HEK293 (cell line): ENCODE measurements around the gene ZCCHC2.

ENCODE experiments used
- CTCF ChIA-PET: fragments of 350-600 bp; formaldehyde crosslinking; extraction: SDS; loops from one replicate; lab custom pipeline; 2021; ENCODE audit warnings: antibody characterized with exemption; lab: Yijun Ruan, JAX
- POLR2A ChIA-PET: fragments of 300-600 bp; formaldehyde crosslinking; extraction: SDS; loops from one replicate; lab custom pipeline; 2020; ENCODE audit warnings: antibody characterized with exemption, inconsistent platforms; lab: Yijun Ruan, JAX
- H3K27ac ChIP-seq: fragments of 200-500 bp; sonication (Bioruptor generic); 2 replicates; pipeline ENCODE4 v1.5.1; 2014; ENCODE audit warnings: low read depth, low read length, control low read depth, inconsistent platforms; ENCODE audit errors: extremely low read depth
- H3K36me3 ChIP-seq, 2 experiments: fragments of 200-500 bp in 1 of 2; sonication (Bioruptor generic) in 1 of 2; 1 replicate in 1 of 2; 2 replicates in 1 of 2; pipeline ENCODE4 v1.5.1; 2014 to 2017; ENCODE audit warnings: inconsistent platforms in 2 of 2, low read length in 2 of 2; ENCODE audit not compliant: control insufficient read depth in 2 of 2, insufficient read depth in 1 of 2
- H3K4me1 ChIP-seq: fragments of 200-500 bp; sonication (Bioruptor generic); 2 replicates; pipeline ENCODE4 v1.5.1; 2014; ENCODE audit warnings: mild to moderate bottlenecking, low read length, inconsistent platforms; ENCODE audit not compliant: control insufficient read depth, insufficient read depth
- H3K4me3 ChIP-seq: 2 replicates; pipeline ENCODE4 v1.5.1; 2011; ENCODE audit warnings: low read depth, mild to moderate bottlenecking, control low read depth, low read length, moderate library complexity
- H3K9me3 ChIP-seq: fragments of 200-500 bp; sonication (Bioruptor generic); 2 replicates; pipeline ENCODE4 v1.5.1; 2014; ENCODE audit warnings: low read depth, low read length, inconsistent platforms; ENCODE audit not compliant: control insufficient read depth, insufficient read depth
- ATF2 ChIP-seq: fragments of 450-650 bp; formaldehyde crosslinking; IDR thresholded peaks from 2 replicates; pipeline ENCODE4 v1.5.1; 2016; ENCODE audit warnings: missing biosample characterization, missing genetic modification characterization, low read depth
- CTCF ChIP-seq: fragments of 450-650 bp; formaldehyde crosslinking; IDR thresholded peaks from 2 replicates; pipeline ENCODE4 v1.5.1; 2016; ENCODE audit warnings: missing biosample characterization, missing genetic modification characterization
- GLI2 ChIP-seq: fragments of 450-650 bp; formaldehyde crosslinking; IDR thresholded peaks from 2 replicates; pipeline ENCODE4; 2017; ENCODE audit warnings: missing biosample characterization, missing genetic modification characterization, low read depth, borderline replicate concordance
- HIC1 ChIP-seq: fragments of 450-650 bp; formaldehyde crosslinking; IDR thresholded peaks from 2 replicates; pipeline ENCODE4 v1.5.1; 2016; ENCODE audit warnings: missing biosample characterization, missing genetic modification characterization
- HOXD13 ChIP-seq: sonication (generic); formaldehyde crosslinking; IDR thresholded peaks from 2 replicates; pipeline ENCODE4 v1.8.0; 2022; ENCODE audit warnings: missing genetic modification reagents, borderline replicate concordance
- IKZF3 ChIP-seq: fragments of 450-650 bp; IDR thresholded peaks from 2 replicates; pipeline ENCODE4 v1.5.0; 2018; ENCODE audit warnings: missing biosample characterization, mild to moderate bottlenecking, missing genetic modification characterization, moderate library complexity
- KLF7 ChIP-seq: fragments of 450-650 bp; formaldehyde crosslinking; IDR thresholded peaks from 2 replicates; pipeline ENCODE4 v1.5.1; 2016; ENCODE audit warnings: missing biosample characterization, missing genetic modification characterization, borderline replicate concordance
- SCRT2 ChIP-seq: fragments of 450-650 bp; formaldehyde crosslinking; IDR thresholded peaks from 2 replicates; pipeline ENCODE4 v1.5.1; 2016; ENCODE audit warnings: missing biosample characterization, missing genetic modification characterization
- YY2 ChIP-seq: fragments of 450-650 bp; formaldehyde crosslinking; IDR thresholded peaks from 2 replicates; pipeline ENCODE4 v1.5.1; 2016; ENCODE audit warnings: missing biosample characterization, missing genetic modification characterization
- ZNF114 ChIP-seq: fragments of 450-650 bp; formaldehyde crosslinking; IDR thresholded peaks from 2 replicates; pipeline ENCODE4 v1.5.0; 2017; ENCODE audit warnings: missing biosample characterization, missing genetic modification characterization
- ZNF514 ChIP-seq: fragments of 450-650 bp; formaldehyde crosslinking; IDR thresholded peaks from 2 replicates; pipeline ENCODE4 v1.5.1; 2016; ENCODE audit warnings: missing biosample characterization, missing genetic modification characterization
- ZNF768 ChIP-seq: fragments of 450-650 bp; formaldehyde crosslinking; IDR thresholded peaks from 2 replicates; pipeline ENCODE4 v1.5.1; 2018; ENCODE audit warnings: missing biosample characterization, mild to moderate bottlenecking, missing genetic modification characterization
- ZNF792 ChIP-seq: fragments of 450-650 bp; formaldehyde crosslinking; IDR thresholded peaks from 2 replicates; pipeline ENCODE4 v1.5.1; 2016; ENCODE audit warnings: missing biosample characterization, missing genetic modification characterization
- TF ChIP-seq, protein P1 (sequence below): sonication (generic); formaldehyde crosslinking; IDR thresholded peaks from 2 replicates; pipeline ENCODE4 v1.8.1; 2022; ENCODE audit warnings: mild to moderate bottlenecking, moderate library complexity, missing genetic modification reagents
- TF ChIP-seq, protein P2 (sequence below): fragments of 450-650 bp; formaldehyde crosslinking; IDR thresholded peaks from 2 replicates; pipeline ENCODE4 v1.5.1; 2016; ENCODE audit warnings: missing biosample characterization, missing genetic modification characterization

Gene ZCCHC2

GRCh38 chr18:62536005-62536404, 13.2 kb downstream of the ZCCHC2 start:
- POLR2A ChIA-PET = interaction anchor here (1.9 kb wide), 1 partner anchor 9 kb away, joined by 6 read pairs; no protein-coding TSS in a partner anchor
- peaks cover 6% of the 10 kb centered on the region for H3K4me1 ChIP-seq
- CTCF ChIA-PET = interaction anchor here (0.7 to 1.3 kb wide), 3 partner anchors 9 to 48 kb away, joined by 3 read pairs; no protein-coding TSS in a partner anchor

More at GRCh38 chr18:62536005-62536404, 13.2 kb downstream of the ZCCHC2 start:
- no peaks in the 10 kb centered on the region for H3K9me3 ChIP-seq
- H3K36me3 ChIP-seq = peaks cover 2 to 6% of the 10 kb centered on the region in 2 experiments; a peak in 2 of 3 replicates
- H3K4me3 ChIP-seq = no peak overlapping the region
- H3K27ac ChIP-seq = no peak overlapping the region
- TF ChIP-seq YY2 (tag by site-specific recombination) = no peak
- no peak for TF ChIP-seq HIC1 (tag by site-specific recombination)
- TF ChIP-seq SCRT2 = no peak
- TF ChIP-seq GLI2 = no peak
- no peak for TF ChIP-seq CTCF (tag by site-specific recombination)
- TF ChIP-seq ZNF768 (tag by site-specific recombination) = no peak
- TF ChIP-seq, protein P1, sequence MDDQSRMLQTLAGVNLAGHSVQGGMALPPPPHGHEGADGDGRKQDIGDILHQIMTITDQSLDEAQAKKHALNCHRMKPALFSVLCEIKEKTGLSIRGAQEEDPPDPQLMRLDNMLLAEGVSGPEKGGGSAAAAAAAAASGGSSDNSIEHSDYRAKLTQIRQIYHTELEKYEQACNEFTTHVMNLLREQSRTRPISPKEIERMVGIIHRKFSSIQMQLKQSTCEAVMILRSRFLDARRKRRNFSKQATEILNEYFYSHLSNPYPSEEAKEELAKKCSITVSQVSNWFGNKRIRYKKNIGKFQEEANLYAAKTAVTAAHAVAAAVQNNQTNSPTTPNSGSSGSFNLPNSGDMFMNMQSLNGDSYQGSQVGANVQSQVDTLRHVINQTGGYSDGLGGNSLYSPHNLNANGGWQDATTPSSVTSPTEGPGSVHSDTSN (CRISPR knock-in tag) = no peak
- TF ChIP-seq ZNF114 = no peak
- no peak for TF ChIP-seq ZNF792
- no peak for TF ChIP-seq HOXD13 (CRISPR knock-in tag)
- TF ChIP-seq, protein P2, sequence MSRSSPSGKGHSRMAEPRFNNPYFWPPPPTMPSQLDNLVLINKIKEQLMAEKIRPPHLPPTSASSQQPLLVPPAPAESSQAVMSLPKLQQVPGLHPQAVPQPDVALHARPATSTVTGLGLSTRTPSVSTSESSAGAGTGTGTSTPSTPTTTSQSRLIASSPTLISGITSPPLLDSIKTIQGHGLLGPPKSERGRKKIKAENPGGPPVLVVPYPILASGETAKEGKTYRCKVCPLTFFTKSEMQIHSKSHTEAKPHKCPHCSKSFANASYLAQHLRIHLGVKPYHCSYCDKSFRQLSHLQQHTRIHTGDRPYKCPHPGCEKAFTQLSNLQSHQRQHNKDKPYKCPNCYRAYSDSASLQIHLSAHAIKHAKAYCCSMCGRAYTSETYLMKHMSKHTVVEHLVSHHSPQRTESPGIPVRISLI = no peak
- no peak for TF ChIP-seq IKZF3 (tag by site-specific recombination)
- no peak for TF ChIP-seq ATF2 (tag by site-specific recombination)
- TF ChIP-seq ZNF514 (tag by site-specific recombination) = no peak
- TF ChIP-seq KLF7 (tag by site-specific recombination) = no peak
